GM18505 (cell line): ENCODE data around the gene KIF21B.

Experiments
- ATAC-seq: cut with Tn5 transposase; IDR thresholded peaks from one replicate; pipeline ENCODE4 v1.9.1; 2021; ENCODE audit not compliant: unreplicated experiment
- POLR2A ChIP-seq: IDR thresholded peaks from 4 replicates; pipeline ENCODE4 v1.6.1; 2011; ENCODE audit warnings: borderline replicate concordance; ENCODE audit not compliant: insufficient read depth, insufficient read length; ENCODE audit errors: extremely low read depth

The KIF21B gene

GRCh38 chr1:201023517-201023902 lies at the start of gene KIF21B:
Gene KIF21B, minus strand, starts transcription at chr1:201023714. Its CDS starts 331 bp downstream, at chr1:201023383.
- TF ChIP-seq POLR2A = peak; percentile 54
- ATAC-seq = peak; percentile 62

GRCh38 chr1:201072922-201073321 lies 49.4 kb upstream of the KIF21B start:
- ATAC-seq = no peak
- TF ChIP-seq POLR2A = no peak

GRCh38 chr1:201072149-201072548 lies 48.6 kb upstream of the KIF21B start:
- no peak for TF ChIP-seq POLR2A
- ATAC-seq = no peak

DNA sequence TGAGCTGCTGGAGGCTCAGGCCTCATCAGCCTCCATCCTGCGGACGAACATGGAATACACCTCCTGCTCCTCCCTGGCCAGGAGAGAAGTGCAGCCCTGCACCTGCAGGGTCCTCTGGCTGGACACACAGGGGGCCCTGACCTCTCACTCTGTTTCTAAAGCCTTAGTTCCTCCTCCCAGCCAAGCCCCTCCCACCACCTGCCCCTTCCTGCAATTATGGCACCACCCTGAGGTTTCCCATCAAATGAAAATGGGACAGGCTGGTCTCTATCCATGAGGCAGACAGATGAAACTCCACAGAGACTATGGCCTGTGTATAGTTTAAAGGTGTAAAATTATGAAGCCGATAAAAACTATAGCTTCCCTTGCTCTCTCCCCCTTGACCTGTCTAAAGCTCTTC lies 46.1 kb upstream of the KIF21B start:
- no peak for TF ChIP-seq POLR2A
- no peak for ATAC-seq

DNA sequence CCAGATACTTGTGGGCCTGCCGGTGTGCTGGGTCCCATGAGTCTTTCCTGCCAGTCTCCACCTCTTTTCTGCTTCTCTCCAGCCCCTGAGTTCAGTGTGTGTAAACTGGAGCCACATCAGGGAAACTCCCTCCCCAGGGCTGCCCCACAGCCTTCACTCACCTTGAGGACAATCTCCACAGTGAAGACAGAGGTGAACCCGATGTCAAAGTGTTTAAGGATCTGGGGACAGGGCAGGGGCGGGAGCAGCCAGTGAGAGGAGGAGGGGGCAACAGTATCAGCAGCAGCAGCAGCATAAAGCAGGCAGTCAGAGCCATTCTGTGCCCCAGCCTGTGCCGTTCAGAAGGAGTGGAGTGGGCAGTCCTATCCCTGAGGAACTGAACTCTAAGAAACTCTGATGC lies 45.5 kb upstream of the KIF21B start:
- no peak for TF ChIP-seq POLR2A
- ATAC-seq = no peak

DNA sequence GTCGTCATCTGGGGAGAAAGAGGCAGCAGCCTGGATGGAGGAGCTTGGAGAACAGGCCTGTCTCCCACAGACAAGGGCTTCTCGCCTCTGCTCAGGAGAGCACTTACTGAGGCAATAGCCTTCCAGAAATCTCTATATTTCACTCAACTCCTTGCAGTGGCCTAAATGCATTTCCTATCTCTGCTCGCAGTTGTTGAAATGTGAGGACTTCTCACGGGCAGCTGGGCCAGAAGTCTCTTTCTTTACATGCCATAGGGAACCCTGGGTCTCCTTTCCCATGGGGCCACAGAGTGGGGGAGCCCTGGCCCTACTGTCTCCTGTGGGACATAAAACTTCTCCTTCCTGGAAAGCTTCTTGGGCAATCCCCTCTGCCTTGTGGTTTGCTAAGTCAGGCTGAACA lies 43.5 kb upstream of the KIF21B start:
- ATAC-seq = no peak
- TF ChIP-seq POLR2A = no peak

GRCh38 chr1:201065686-201066085 lies 42.2 kb upstream of the KIF21B start:
- ATAC-seq = no peak
- no peak for TF ChIP-seq POLR2A

DNA sequence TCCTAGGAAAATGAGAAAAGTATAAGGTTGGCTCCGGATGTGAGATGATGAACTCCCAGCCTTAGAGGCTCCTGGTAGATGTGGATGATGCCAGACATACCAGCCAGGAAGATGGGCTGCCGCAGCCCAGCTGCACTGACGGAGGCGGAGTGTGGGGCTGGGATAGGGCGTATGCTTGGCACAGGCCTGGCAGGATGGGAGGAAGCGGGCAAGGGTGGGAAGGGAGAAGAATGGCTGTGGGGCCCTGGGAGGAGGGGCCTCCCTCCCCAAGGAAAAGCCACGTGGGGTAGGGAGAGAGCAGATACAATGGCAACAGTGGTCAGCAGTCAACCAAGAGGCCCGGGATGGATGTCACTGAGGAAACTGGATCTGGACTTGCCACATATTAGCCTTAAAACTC lies 41.3 kb upstream of the KIF21B start:
- TF ChIP-seq POLR2A = no peak
- no peak for ATAC-seq

- TF ChIP-seq POLR2A = no peak
- no peak for ATAC-seq
Observed at GRCh38 chr1:201063145-201063544, 39.6 kb upstream of the KIF21B start.

GRCh38 chr1:201062511-201063091 lies 39.1 kb upstream of the KIF21B start:
- TF ChIP-seq POLR2A = no peak
- no peak for ATAC-seq

- no peak for ATAC-seq
- no peak for TF ChIP-seq POLR2A
Observed at GRCh38 chr1:201061886-201062285, 38.4 kb upstream of the KIF21B start.

DNA sequence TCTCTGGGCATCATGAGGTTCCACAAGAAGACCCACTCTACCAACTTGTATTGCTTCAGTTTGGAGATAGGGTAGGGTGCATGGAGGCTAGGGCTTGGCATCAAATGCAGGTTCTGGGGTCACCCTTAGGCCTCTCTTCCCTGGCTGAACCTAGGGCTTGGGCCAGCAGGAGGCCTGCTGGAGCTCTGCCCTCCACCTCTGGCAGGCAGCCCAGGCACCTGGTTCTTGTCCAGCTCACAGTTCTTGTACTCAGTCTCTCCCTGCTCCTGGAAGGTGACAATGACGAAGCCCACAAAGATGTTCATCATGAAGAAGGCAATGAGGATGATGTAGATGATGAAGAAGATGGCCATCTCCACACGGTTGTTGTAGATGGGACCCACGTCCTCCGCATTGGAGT lies 37.5 kb upstream of the KIF21B start:
- ATAC-seq = no peak
- no peak for TF ChIP-seq POLR2A

DNA sequence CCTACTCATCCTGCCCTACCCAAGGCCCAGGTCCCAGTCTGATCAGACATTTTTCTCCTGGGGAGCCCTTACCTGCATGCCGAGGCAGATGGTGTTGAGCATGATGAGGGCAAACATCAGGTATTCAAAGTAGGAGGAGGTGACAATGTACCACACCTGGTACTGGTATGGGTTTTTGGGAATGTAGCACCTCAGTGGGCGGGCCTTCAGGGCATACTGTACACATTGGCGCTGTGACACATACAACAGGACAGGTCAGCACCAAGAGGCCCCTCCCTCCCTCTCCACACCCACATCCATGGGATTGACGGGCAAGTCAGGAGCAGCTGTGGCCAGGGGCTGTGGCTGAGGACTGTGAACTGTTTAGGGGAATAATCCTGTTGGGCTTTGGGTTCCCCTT lies 37.1 kb upstream of the KIF21B start:
- no peak for TF ChIP-seq POLR2A
- ATAC-seq = no peak

GRCh38 chr1:201059871-201060555 lies 36.5 kb upstream of the KIF21B start:
- no peak for TF ChIP-seq POLR2A
- ATAC-seq = no peak

GRCh38 chr1:201059401-201059800 lies 35.9 kb upstream of the KIF21B start:
- ATAC-seq = no peak
- TF ChIP-seq POLR2A = no peak

DNA sequence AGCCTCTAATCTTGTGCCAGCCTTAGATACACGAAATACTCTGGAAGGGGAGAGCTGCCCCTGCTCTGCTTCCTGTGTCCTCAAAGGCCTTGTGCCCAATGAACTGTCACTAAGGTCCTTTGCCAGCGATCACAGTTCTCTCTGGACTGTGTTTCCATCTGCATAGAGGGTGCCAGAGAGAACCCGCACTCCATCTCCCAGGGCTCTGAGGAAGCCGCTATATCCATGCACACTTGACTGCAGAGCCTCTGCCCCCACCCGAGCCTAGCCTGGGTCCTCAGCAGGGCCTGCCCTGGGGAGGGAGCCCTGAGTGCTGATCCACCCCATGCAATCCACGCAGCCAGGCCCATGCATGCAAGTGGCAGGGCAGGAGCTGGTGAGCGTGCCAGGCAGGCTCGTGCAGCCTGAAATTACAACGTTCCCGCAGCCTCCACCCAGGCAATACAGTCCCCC lies 30.6 kb upstream of the KIF21B start:
- no peak for TF ChIP-seq POLR2A
- ATAC-seq = no peak
